Loucy (cell line): ENCODE results near the gene NKX1-2.

Experiments
- CTCF ChIP-seq: fragments of 200-600 bp; sonication (generic); conservative IDR thresholded peaks from 2 replicates; pipeline ENCODE4 v1.5.1; 2014; ENCODE audit warnings: mild to moderate bottlenecking, antibody characterized with exemption, low read length
- EZH2phosphoT487 ChIP-seq: fragments of 200-600 bp; IDR thresholded peaks from 2 replicates; pipeline ENCODE4 v1.6.1; 2018; ENCODE audit warnings: antibody characterized with exemption, mild to moderate bottlenecking, moderate library complexity, borderline replicate concordance

- no peak for TF ChIP-seq CTCF
- TF ChIP-seq EZH2phosphoT487: no peak
Measured at GRCh38 chr10:124469956-124470484, 20.2 kb upstream of the NKX1-2 start.
